GM12873 (cell line): ENCODE data around the gene CSMD2.

Experiments
- TF ChIP-seq, protein P1 (sequence below): IDR thresholded peaks from 2 replicates; pipeline ENCODE4 v1.5.1; 2012; ENCODE audit warnings: low read depth, mild to moderate bottlenecking, moderate library complexity, low read length, control low read depth; ENCODE audit not compliant: insufficient read depth; ENCODE audit errors: missing control alignments

CSMD2 gene

DNA sequence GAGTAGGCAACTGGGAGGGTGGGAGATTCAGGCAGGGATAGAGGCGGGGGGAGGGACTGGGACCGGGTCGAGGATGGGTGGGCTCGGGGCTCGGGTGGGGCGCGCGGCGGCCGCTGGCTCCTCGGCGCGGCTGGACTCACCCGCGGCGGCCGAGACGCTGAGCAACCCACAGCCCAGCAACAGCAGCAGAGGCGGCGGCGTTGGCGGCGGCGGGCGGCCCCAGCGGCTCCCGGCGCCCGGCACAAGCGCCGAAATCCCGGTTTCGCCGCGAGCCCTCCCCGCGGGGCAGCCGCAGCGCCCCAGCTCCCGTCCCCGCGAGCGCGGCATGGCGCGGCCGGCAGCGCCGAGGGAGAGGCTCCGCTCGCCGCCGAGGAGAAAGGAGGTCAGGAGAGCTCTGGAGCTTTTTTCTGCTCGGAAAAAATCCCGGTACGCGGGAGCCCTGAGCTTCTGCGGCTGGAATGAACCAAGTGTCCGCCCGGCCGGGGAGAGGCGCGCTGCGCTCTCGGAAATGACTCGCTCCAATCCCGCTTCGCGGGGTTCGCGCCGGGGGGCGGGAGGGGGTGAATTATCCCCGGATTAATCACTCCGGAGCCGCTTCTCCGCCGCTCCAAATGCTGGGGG is at the start of gene CSMD2:
TSS of gene CSMD2 (minus strand) at position 460 of the 621 bp plus-strand sequence. CDS start at position 327, 133 bp downstream.
- TF ChIP-seq, protein P1, sequence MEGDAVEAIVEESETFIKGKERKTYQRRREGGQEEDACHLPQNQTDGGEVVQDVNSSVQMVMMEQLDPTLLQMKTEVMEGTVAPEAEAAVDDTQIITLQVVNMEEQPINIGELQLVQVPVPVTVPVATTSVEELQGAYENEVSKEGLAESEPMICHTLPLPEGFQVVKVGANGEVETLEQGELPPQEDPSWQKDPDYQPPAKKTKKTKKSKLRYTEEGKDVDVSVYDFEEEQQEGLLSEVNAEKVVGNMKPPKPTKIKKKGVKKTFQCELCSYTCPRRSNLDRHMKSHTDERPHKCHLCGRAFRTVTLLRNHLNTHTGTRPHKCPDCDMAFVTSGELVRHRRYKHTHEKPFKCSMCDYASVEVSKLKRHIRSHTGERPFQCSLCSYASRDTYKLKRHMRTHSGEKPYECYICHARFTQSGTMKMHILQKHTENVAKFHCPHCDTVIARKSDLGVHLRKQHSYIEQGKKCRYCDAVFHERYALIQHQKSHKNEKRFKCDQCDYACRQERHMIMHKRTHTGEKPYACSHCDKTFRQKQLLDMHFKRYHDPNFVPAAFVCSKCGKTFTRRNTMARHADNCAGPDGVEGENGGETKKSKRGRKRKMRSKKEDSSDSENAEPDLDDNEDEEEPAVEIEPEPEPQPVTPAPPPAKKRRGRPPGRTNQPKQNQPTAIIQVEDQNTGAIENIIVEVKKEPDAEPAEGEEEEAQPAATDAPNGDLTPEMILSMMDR: no peak

DNA sequence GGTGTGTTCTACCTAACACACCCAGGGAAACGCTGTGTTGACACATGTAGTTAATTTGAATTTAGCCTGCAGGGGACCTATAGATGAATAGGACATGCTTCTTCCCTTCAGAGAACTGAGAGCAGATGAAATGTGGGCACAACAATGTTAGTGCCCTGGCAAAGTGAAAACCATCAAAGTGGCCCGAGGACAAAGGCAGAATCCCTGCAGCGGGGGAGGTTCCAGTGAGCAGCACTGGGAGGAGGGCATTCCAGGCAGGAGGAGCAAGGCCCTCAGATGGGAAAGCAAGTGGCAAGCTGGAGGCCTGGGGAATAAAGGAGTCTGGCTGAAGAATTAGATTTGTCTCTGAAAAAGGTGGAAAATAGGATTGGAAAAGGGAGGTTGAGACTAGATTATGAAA is 48.9 kb upstream of the CSMD2 start:
- TF ChIP-seq, protein P1: no peak

DNA sequence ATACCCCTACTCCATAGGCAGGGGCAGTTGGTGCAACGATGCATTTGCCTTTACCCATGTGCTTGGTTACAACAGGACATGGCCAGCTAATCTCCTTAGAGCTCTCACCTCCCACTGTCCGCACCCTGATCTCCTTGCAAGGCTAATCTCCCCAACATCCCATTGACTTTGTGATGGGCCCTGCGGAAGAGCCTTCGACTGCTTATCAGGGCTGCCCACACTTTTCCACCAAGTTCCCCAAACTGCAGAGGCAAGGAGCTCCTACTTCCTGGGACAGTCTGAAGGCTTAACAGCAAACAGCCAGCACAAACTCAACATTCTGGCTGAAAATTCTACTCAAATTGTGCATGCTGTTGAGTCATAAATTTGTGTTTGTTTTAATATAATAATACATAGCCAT is 47.6 kb upstream of the CSMD2 start:
- TF ChIP-seq, protein P1: no peak

DNA sequence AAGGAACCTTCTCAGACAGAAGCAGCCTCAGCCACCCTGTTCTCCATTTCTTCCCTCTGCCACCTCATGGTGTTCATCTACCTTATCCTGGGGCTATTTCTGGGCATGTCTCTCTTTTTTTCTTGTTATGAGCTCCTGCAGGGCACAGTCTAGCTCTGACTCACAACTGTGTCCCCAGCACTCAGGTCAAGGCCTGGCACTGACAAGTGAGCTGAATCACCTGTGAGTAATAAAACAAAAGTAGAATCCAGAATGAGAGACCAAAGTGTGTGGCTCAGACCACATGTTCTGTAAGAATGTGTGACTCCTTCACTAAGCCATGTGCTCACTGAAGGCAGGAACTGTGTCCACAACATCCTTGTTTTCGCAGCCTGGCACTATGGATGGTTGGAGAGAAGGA is 34.9 kb upstream of the CSMD2 start:
- TF ChIP-seq, protein P1: no peak

DNA sequence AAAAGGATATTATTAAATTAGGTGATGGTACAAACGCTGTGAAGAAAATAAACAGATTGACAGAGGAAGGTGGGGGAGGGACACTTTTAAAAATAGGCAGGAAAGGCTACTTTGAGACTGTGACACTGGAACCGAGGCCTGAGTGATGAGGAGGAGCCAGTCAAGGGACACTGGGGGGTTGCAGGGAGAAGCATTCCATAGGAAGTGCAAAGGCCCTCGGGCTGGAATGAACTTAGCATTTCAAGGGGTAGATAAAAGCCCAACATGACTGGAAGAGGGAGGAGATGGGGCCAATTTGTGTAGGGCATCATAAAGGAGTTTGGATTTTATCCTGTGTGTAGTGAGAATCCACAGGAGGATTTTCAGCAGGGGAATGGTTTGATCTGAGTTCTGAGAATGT is 27.6 kb upstream of the CSMD2 start:
- TF ChIP-seq, protein P1: no peak

DNA sequence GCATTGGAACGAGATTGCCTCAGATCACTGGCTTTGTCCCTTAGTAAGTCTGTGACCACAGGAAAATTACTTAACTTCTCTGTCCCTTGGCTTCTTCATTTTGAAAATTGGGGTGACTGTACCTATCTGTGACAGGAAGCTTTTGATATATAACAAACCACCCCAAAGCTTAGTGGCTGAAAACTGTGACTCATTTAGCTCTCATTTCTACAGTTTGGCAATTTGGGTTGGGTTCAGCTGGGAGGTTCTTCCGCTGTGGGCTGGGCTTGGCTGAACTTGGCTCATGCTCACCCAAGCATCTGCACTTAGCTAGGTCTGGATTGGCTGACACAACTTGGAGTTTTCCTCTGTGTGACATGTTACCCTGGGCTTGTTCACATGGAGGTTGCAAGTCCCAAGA is 25.7 kb upstream of the CSMD2 start:
- TF ChIP-seq, protein P1: no peak

DNA sequence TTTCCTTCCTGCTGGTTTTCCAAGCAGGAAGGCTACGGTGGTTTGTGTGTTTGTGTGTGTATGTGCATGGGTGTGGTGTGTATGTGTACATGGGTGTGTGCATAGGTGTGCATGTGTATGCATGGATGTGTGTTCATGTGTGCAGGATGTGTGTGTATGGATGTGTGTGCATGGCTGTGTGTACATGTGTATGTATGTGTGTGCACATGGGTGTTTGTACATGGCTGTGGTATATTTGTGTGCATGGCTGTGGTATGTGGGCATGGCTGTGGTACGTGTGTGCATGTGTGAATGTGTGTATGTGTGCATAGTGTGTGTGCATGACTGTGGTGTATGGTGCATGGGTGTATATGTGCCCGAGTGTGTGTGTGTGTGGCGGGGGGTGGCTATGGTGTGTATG is 24.0 kb upstream of the CSMD2 start:
- TF ChIP-seq, protein P1: no peak

DNA sequence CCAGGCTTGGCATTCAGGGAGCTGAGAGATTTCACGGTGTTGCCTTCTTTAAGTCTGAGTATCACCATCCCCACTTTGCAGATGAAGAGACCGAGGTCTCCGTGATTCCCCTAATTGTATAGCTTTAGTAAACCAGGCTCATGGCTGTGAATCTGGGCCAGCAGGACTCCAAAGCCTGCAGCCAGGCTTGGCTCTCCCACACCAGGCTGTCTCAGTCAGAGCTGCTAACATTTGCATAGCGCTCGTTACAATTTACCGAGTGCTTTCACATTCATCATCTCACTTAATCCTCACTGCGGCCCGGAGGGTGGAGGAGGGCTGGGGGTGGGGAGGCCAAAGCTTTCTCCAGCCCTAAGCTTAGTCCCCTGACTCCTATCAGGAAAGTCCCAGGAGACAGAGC is 23.4 kb upstream of the CSMD2 start:
- TF ChIP-seq, protein P1: no peak
